ENCODE data around the gene GDPD3. TPM values are rescaled to one million over a fixed set of nuclear protein-coding genes. Genes with fewer than 3 reads are reported as not detected.
"Not testable (repeated sequence)": the region's sequence is repeated elsewhere in the genome, so short reads cannot be mapped to it uniquely, and the experiment has no call there.

The GDPD3 gene
- total RNA-seq, 4 donors from 2014 or later, result 0.66 to 3.7 (median 2.2) TPM

DNA sequence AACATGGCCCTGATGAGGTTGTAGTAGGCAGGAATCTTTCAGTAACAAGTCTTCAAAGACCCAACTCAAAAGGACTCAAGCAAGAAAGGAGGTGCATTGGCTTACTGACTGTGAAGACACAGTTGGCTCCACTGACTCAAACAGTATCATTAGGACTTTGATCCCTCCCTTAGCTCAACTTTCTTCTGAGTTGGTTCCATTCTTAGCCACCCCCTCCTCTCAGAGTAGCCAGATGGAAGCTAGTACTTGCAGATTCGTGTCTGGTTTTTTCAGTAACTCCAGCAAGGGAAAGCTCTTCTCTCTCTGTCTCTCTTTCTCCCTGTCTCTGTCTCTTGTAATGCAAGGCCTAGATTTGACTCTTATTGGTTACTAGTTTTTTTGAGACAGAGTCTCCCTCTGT lies 14.7 kb upstream of the GDPD3 start:
- no peak for DNase-seq (ENCODE audit: extremely low spot score)
- H3K4me3 ChIP-seq, result no peak overlapping the region
- H3K27ac ChIP-seq (replicated peaks in 1 of 4), result no peak overlapping the region
- peaks cover 8 to 25% (median 17%) of the 10 kb centered on the region in 4 donors for H3K4me1 ChIP-seq
- 80% methylated on average over 1 of the region's 1 CpG for WGBS
- H3K36me3 ChIP-seq, result no peaks in the 10 kb centered on the region
- no peaks in the 10 kb centered on the region for H3K27me3 ChIP-seq
- H3K9me3 ChIP-seq, result no peaks in the 10 kb centered on the region
- TF ChIP-seq, protein P1, sequence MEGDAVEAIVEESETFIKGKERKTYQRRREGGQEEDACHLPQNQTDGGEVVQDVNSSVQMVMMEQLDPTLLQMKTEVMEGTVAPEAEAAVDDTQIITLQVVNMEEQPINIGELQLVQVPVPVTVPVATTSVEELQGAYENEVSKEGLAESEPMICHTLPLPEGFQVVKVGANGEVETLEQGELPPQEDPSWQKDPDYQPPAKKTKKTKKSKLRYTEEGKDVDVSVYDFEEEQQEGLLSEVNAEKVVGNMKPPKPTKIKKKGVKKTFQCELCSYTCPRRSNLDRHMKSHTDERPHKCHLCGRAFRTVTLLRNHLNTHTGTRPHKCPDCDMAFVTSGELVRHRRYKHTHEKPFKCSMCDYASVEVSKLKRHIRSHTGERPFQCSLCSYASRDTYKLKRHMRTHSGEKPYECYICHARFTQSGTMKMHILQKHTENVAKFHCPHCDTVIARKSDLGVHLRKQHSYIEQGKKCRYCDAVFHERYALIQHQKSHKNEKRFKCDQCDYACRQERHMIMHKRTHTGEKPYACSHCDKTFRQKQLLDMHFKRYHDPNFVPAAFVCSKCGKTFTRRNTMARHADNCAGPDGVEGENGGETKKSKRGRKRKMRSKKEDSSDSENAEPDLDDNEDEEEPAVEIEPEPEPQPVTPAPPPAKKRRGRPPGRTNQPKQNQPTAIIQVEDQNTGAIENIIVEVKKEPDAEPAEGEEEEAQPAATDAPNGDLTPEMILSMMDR (IDR thresholded peaks at IDR 0.05), result no peak
- no peak for TF ChIP-seq POLR2A (IDR thresholded peaks at IDR 0.05; ENCODE audit: low read depth)
- no peak for TF ChIP-seq POLR2AphosphoS5 (IDR thresholded peaks at IDR 0.05)
- TF ChIP-seq EP300 (IDR thresholded peaks at IDR 0.05), result no peak
- intact Hi-C loops (cut with DNase I), result no loop called here

GRCh38 chr16:30125690-30126089 lies 12.4 kb upstream of the GDPD3 start:
- H3K36me3 ChIP-seq; H3K4me3 ChIP-seq; H3K9me3 ChIP-seq; intact Hi-C loops (cut with DNase I); H3K27me3 ChIP-seq; DNase-seq (ENCODE audit: extremely low spot score); H3K27ac ChIP-seq (replicated peaks in 1 of 4): not testable (repeated sequence)
- 92% methylated on average over 9 of the region's 9 CpGs for WGBS
- peaks cover 24 to 35% (median 34%) of the 10 kb centered on the region in 4 donors for H3K4me1 ChIP-seq

DNA sequence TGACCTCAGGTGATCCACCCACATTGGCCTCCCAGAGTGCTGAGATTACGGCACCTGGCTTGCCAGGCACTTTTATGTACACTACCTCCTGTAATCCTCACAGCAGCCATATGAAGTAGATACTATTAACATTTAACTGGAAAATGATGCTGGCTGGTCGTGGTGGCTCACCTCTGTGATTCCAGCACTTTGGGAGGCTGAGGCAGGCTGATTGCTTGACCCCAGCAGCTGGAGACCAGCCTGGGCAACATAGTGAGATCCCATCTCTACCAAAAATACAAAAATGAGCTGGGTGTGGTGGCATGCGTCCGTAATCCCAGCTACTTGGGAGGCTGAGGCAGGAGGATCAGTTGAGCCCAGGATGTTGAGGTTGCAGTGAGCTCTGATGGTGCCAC lies 11.6 kb upstream of the GDPD3 start:
- DNase-seq (ENCODE audit: extremely low spot score), result no peak
- Histone ChIP-seq H3K4me3 (no peak overlapping the region), H3K36me3 (peaks cover 0 to 11% (median 5%) of the 10 kb centered on the region in 4 donors), H3K27ac (replicated peaks in 1 of 4) (peak overlapping the region; percentile 91 to 93 (median 92)), H3K9me3 (no peaks in the 10 kb centered on the region), H3K27me3 (no peaks in the 10 kb centered on the region), H3K4me1 (peaks cover 25 to 41% (median 38%) of the 10 kb centered on the region in 4 donors)
- intact Hi-C loops (cut with DNase I), result no loop called here
- TF ChIP-seq POLR2A (IDR thresholded peaks at IDR 0.05; ENCODE audit: low read depth) (no peak), EP300 (IDR thresholded peaks at IDR 0.05) (no peak), POLR2AphosphoS5 (IDR thresholded peaks at IDR 0.05) (no peak)
- TF ChIP-seq, protein P1 (IDR thresholded peaks at IDR 0.05), result no peak
- 96% methylated on average over 4 of the region's 4 CpGs for WGBS

- peaks cover 25 to 44% (median 38%) of the 10 kb centered on the region in 4 donors for H3K4me1 ChIP-seq
- intact Hi-C loops (cut with DNase I), result no loop called here
- peak overlapping the region; percentile 91 to 93 (median 92) for H3K27ac ChIP-seq (replicated peaks in 1 of 4)
- peaks cover 12 to 34% (median 28%) of the 10 kb centered on the region in 4 donors for H3K36me3 ChIP-seq
- WGBS, result under 1% methylated on average over 22 of the region's 42 CpGs
- TF ChIP-seq POLR2A (IDR thresholded peaks at IDR 0.05; ENCODE audit: low read depth) (no peak), EP300 (IDR thresholded peaks at IDR 0.05) (no peak), POLR2AphosphoS5 (IDR thresholded peaks at IDR 0.05) (no peak)
- TF ChIP-seq, protein P1 (IDR thresholded peaks at IDR 0.05), result no peak
- H3K4me3 ChIP-seq, result peak overlapping the region; percentile 67 to 96 (median 90)
- no peak for DNase-seq (ENCODE audit: extremely low spot score)
- no peaks in the 10 kb centered on the region for H3K9me3 ChIP-seq
- no peaks in the 10 kb centered on the region for H3K27me3 ChIP-seq
Observed at GRCh38 chr16:30122604-30123160, 9.3 kb upstream of the GDPD3 start.

DNA sequence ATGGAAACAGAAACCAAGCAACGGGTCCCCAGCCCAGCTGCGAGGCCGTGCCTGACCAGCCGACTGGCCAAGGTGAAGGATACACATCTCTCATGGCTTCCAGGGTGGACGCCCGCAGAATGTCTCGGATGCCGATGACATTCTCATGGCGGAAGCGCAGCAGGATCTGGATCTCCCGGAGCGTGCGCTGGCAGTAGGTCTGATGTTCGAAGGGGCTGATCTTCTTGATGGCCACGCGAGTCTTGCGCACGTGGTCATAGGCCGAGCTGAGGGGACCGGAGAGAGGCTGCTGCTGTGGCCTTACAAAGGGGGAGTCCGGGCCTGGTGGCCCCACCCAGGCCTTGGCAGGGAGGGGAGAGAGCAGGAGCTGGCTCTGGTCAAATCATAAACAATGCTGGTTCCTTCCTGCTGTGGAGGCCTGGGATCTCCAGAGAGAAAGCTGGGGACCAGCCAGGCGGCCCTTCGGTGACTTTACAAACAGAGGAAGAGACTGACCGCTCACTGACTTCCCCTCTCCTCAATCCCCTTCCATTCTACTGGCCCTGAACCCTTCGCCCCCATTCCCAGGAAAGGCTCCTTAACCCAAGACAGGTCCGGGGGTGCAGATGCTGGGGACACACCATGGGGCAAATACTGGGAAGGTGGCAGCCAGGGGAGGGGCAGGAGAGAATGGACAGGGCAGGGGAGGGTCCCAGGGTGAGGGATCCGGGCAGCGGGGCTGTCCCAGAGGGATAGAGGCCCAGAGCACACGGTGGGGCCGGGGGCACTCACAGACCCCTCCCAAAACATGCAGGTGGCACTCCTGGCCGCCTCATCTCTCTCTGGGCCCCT lies 8.6 kb upstream of the GDPD3 start:
- Histone ChIP-seq H3K4me1 (peaks cover 25 to 44% (median 38%) of the 10 kb centered on the region in 4 donors), H3K4me3 (peak overlapping the region; percentile 67 to 96 (median 90)), H3K36me3 (peaks cover 15 to 41% (median 35%) of the 10 kb centered on the region in 4 donors), H3K27me3 (no peaks in the 10 kb centered on the region), H3K27ac (replicated peaks in 1 of 4) (peak overlapping the region; percentile 91 to 93 (median 92)), H3K9me3 (no peaks in the 10 kb centered on the region)
- TF ChIP-seq POLR2AphosphoS5 (IDR thresholded peaks at IDR 0.05) (peak; percentile 48 to 63), POLR2A (IDR thresholded peaks at IDR 0.05; ENCODE audit: low read depth) (no peak)
- DNase-seq (ENCODE audit: extremely low spot score), result peak; percentile 92
- intact Hi-C loops (cut with DNase I), result no loop called here
- WGBS, result 31% methylated on average over 30 of the region's 31 CpGs

All from esophagus muscularis mucosa (tissue), 4 donors.